Progenitor cell of endocrine pancreas (in vitro differentiated cells): ENCODE measurements around the gene UGT1A5. TPM values are rescaled to one million over a fixed set of nuclear protein-coding genes. Genes with fewer than 3 reads are reported as not detected.

Experiments used
- DNase-seq: peaks from one replicate; pipeline ENCODE4 v3.0.0; 2021; ENCODE audit warnings: low spot score; ENCODE audit not compliant: unreplicated experiment
- H3K27ac Mint-ChIP-seq: 2 replicates; pipeline ENCODE4 v1.8.0; 2021; ENCODE audit warnings: mild to moderate bottlenecking, moderate library complexity, mixed read lengths
- H3K27me3 Mint-ChIP-seq: 2 replicates; pipeline ENCODE4 v1.8.0; 2021; ENCODE audit warnings: mixed read lengths
- H3K36me3 Mint-ChIP-seq: 2 replicates; pipeline ENCODE4 v1.8.0; 2022; ENCODE audit warnings: mixed read lengths; ENCODE audit not compliant: insufficient read depth
- H3K4me1 Mint-ChIP-seq: 2 replicates; pipeline ENCODE4 v1.8.0; 2021; ENCODE audit warnings: low read depth, mixed read lengths
- H3K4me3 Mint-ChIP-seq: 2 replicates; pipeline ENCODE4 v1.8.0; 2021; ENCODE audit warnings: low read depth, mild to moderate bottlenecking, moderate library complexity, mixed read lengths
- H3K9me3 Mint-ChIP-seq: 2 replicates; pipeline ENCODE4 v1.8.0; 2021; ENCODE audit warnings: low read depth, mixed read lengths
- CTCF ChIP-seq: fragments of 200-600 bp; sonication (generic); IDR thresholded peaks from one replicate; pipeline ENCODE4 v1.5.0; 2021; ENCODE audit warnings: antibody characterized with exemption, mild to moderate bottlenecking; ENCODE audit not compliant: unreplicated experiment
- total RNA-seq: library from RNA; stranded (reverse); gene quantifications from 2 replicates; pipeline ENCODE4 v1.2.1, GENCODE V29; 2021

Gene UGT1A5
- total RNA-seq, 1 donor from 2014 or later: not detected

GRCh38 chr2:233766416-233766815, 53.7 kb downstream of the UGT1A5 start:
- DNase-seq: no peak
- no peak for TF ChIP-seq CTCF
- no peak overlapping the region for H3K27ac Mint-ChIP-seq
- H3K9me3 Mint-ChIP-seq: no peaks in the 10 kb centered on the region
- H3K36me3 Mint-ChIP-seq: no peaks in the 10 kb centered on the region
- H3K27me3 Mint-ChIP-seq: peaks cover 23% of the 10 kb centered on the region
- no peak overlapping the region for H3K4me3 Mint-ChIP-seq
- peaks cover 2% of the 10 kb centered on the region for H3K4me1 Mint-ChIP-seq

GRCh38 chr2:233768076-233768475, 55.4 kb downstream of the UGT1A5 start:
- H3K9me3 Mint-ChIP-seq: no peaks in the 10 kb centered on the region
- peaks cover 23% of the 10 kb centered on the region for H3K27me3 Mint-ChIP-seq

GRCh38 chr2:233769260-233769659, 56.6 kb downstream of the UGT1A5 start:
- no peaks in the 10 kb centered on the region for H3K36me3 Mint-ChIP-seq
- no peaks in the 10 kb centered on the region for H3K9me3 Mint-ChIP-seq
- TF ChIP-seq CTCF: no peak
- peaks cover 16% of the 10 kb centered on the region for H3K27me3 Mint-ChIP-seq
- no peaks in the 10 kb centered on the region for H3K4me1 Mint-ChIP-seq
- no peak overlapping the region for H3K4me3 Mint-ChIP-seq
- DNase-seq: no peak
- H3K27ac Mint-ChIP-seq: no peak overlapping the region

More at GRCh38 chr2:233768076-233768475, 55.4 kb downstream of the UGT1A5 start:
- no peak for TF ChIP-seq CTCF
- H3K4me3 Mint-ChIP-seq: no peak overlapping the region
- no peak for DNase-seq
- no peaks in the 10 kb centered on the region for H3K4me1 Mint-ChIP-seq
- no peak overlapping the region for H3K27ac Mint-ChIP-seq
- H3K36me3 Mint-ChIP-seq: no peaks in the 10 kb centered on the region

- Mint-ChIP-seq H3K27ac (no peak overlapping the region), H3K9me3 (peaks cover 3% of the 10 kb centered on the region), H3K4me1 (no peaks in the 10 kb centered on the region), H3K27me3 (peaks cover 7% of the 10 kb centered on the region), H3K36me3 (no peaks in the 10 kb centered on the region), H3K4me3 (no peak overlapping the region)
- DNase-seq: no peak
- no peak for TF ChIP-seq CTCF
Measured at GRCh38 chr2:233772153-233772552, 59.4 kb downstream of the UGT1A5 start.

- Mint-ChIP-seq H3K4me1 (no peaks in the 10 kb centered on the region), H3K36me3 (no peaks in the 10 kb centered on the region), H3K27me3 (peaks cover 4% of the 10 kb centered on the region), H3K27ac (no peak overlapping the region), H3K9me3 (peaks cover 3% of the 10 kb centered on the region), H3K4me3 (no peak overlapping the region)
- no peak for DNase-seq
- TF ChIP-seq CTCF: no peak
Measured at GRCh38 chr2:233772583-233772982, 59.9 kb downstream of the UGT1A5 start.
